Adrenal gland (tissue), 12 donors: Measurements from ENCODE around the gene IFNG. TPM values are rescaled to one million over a fixed set of nuclear protein-coding genes. Genes with fewer than 3 reads are reported as not detected.

Experiments used
- DNase-seq, 7 donors: peaks; one replicate each; pipeline ENCODE4 v3.0.0-alpha.2; 2019 to 2020
- H3K27ac ChIP-seq, 5 donors: fragments of 200-600 bp; sonication (generic) in 4 of 5; 1 replicate in 3 of 5; 2 replicates in 2 of 5; pipeline versions ENCODE4 v1.5.1 to v1.8.0; 2016 to 2020; ENCODE audit warnings: mild to moderate bottlenecking in 1 of 5
- H3K27me3 ChIP-seq: fragments of 200-600 bp; 2 replicates; pipeline ENCODE4 v1.8.0; 2021
- H3K36me3 ChIP-seq, 2 donors: fragments of 200-600 bp; replicated peaks in 1 of 2; 1 replicate in 1 of 2; 2 replicates in 1 of 2; pipeline versions ENCODE4 v1.5.1 to v1.8.0; 2018 to 2022
- H3K4me1 ChIP-seq, 2 donors: fragments of 200-600 bp; replicated peaks in 1 of 2; 1 replicate in 1 of 2; 2 replicates in 1 of 2; pipeline versions ENCODE4 v1.5.1 to v1.8.0; 2018 to 2021
- H3K4me3 ChIP-seq, 4 donors: fragments of 200-600 bp; sonication (generic) in 3 of 4; one replicate each; pipeline ENCODE4 v1.5.1; 2016 to 2018
- H3K9me3 ChIP-seq, 3 donors: fragments of 200-600 bp; sonication (generic) in 1 of 3; replicated peaks in 1 of 3; 1 replicate in 2 of 3; 2 replicates in 1 of 3; pipeline versions ENCODE4 v1.5.1 to v1.8.0; 2016 to 2021
- POLR2A ChIP-seq, 2 donors: fragments of 450-650 bp; IDR thresholded peaks; one replicate each; pipeline ENCODE4 v1.6.1; 2017; ENCODE audit warnings: antibody characterized with exemption in 2 of 2, mild to moderate bottlenecking in 2 of 2, moderate library complexity in 1 of 2
- WGBS, 4 donors: extraction: QIAGEN DNeasy Blood & Tissue Kit in 2 of 4; methylation state at CpG; one replicate each; pipeline versions ENCODE4 v1.1.5 to v1.1.7; 2013 to 2017; 5-methylcytosine and 5-hydroxymethylcytosine counted together
- intact Hi-C, 2 donors: fragments of 100-400 bp; cut with DNase I; formaldehyde crosslinking; loops; one replicate each; pipeline versions ENCODE4 v1.14.1 to v1.15.0; 2022 to 2023
- polyA plus RNA-seq, 3 donors: library from polyadenylated mRNA; stranded (reverse); fragments of 200-250 nt in 2 of 3; fragments of 350-450 nt in 1 of 3; fragmentation: Illumina TruSeq in 1 of 3; extraction: RNeasy Lipid Tissue Mini Kit (QIAGEN cat#74804) in 1 of 3; gene quantifications; one replicate each; pipeline ENCODE4 v1.2.3, GENCODE V29; 2013 to 2014
- total RNA-seq, 9 donors: library from RNA; depleted of rRNA in 4 of 9; stranded (reverse); fragments of >200 nt in 4 of 9; fragments of 120-200 nt in 1 of 9; fragmentation: NEBNext Ultra II Directional in 1 of 9; extraction: Animal tissue kit (Norgen Biotek cat#: 25700) in 1 of 9; gene quantifications; one replicate each; pipeline versions ENCODE4 v1.1.0 to v1.2.4, GENCODE V29; 2013 to 2023
- TF ChIP-seq, protein P1 (sequence below), 6 experiments: fragments of 450-650 bp in 4 of 6; fragments of 200-600 bp in 2 of 6; sonication (generic) in 1 of 6; IDR thresholded peaks; 1 replicate in 5 of 6; 2 replicates in 1 of 6; pipeline versions ENCODE4 v1.5.1 to v1.8.0; 2016 to 2021; ENCODE audit warnings: antibody characterized with exemption in 6 of 6, mild to moderate bottlenecking in 2 of 6, moderate library complexity in 1 of 6
- donor health status: healthy with polysubstance abuse.
- donor health status: Bipolar disorder and iron deficiency.
- donor health status: DM: yes; HTN: yes; CAD: no.
- donor health status: DM: no; HTN: no; CAD: no.
- donor health status: DM: no; HTN: no; CAD: no.
- donor health status: DM: yes; HTN: yes; CAD: no.

The IFNG gene
- total and polyA plus RNA-seq, 12 donors, result 0.29 to 0.47 (median 0.46) TPM; not detected in 9

DNA sequence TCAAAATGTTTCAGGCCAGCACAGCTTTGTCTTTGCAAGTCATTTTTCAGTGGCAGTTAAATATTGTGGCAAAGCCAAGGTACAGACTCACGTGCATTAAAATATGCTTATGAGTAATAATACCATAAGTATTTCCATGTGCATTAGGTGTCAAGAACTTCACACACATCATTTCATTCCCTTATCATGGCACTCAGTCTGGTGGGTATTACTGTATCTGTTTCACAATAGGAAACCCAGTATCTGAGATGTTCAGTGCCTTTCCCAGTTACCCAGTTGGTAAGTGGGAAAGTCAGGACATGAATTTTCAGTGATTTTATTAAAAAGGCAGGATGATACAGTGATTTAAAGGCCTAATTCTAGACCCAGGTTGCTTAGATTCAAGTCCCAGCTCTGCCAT, 52.9 kb downstream of the IFNG start:
- Histone ChIP-seq H3K4me3 (no peak overlapping the region), H3K27me3 (no peaks in the 10 kb centered on the region), H3K9me3 (no peaks in the 10 kb centered on the region), H3K4me1 (no peaks in the 10 kb centered on the region), H3K36me3 (no peaks in the 10 kb centered on the region), H3K27ac (no peak overlapping the region)
- intact Hi-C loops, result no loop called here
- no peak for DNase-seq
- WGBS, 4 donors, result 84 to 100% (median 84%) methylated on average over 1 of the region's 1 CpG
- no peak for TF ChIP-seq POLR2A (IDR thresholded peaks at IDR 0.05)
- TF ChIP-seq, protein P1, sequence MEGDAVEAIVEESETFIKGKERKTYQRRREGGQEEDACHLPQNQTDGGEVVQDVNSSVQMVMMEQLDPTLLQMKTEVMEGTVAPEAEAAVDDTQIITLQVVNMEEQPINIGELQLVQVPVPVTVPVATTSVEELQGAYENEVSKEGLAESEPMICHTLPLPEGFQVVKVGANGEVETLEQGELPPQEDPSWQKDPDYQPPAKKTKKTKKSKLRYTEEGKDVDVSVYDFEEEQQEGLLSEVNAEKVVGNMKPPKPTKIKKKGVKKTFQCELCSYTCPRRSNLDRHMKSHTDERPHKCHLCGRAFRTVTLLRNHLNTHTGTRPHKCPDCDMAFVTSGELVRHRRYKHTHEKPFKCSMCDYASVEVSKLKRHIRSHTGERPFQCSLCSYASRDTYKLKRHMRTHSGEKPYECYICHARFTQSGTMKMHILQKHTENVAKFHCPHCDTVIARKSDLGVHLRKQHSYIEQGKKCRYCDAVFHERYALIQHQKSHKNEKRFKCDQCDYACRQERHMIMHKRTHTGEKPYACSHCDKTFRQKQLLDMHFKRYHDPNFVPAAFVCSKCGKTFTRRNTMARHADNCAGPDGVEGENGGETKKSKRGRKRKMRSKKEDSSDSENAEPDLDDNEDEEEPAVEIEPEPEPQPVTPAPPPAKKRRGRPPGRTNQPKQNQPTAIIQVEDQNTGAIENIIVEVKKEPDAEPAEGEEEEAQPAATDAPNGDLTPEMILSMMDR (IDR thresholded peaks at IDR 0.05), result no peak

DNA sequence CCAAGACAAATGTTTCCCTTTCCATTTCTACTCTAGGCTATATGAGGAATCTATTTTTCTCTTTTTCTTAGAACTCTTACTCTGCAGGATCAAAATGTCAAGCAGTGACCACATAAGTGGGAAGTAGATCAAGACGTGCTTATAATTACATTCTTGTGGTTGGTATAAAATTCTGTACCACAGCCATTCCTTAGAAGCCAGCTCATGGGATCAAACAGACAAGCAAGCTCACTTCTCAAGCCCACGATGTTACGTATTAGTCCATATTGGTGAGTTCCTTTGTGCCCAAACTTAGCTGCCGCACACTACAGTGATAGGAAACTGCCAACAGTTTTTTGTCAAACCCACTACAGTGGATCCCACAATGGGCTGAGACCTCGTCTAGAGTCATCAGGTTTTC, 53.4 kb downstream of the IFNG start:
- Histone ChIP-seq H3K4me3 (no peak overlapping the region), H3K4me1 (no peaks in the 10 kb centered on the region), H3K36me3 (no peaks in the 10 kb centered on the region), H3K9me3 (no peaks in the 10 kb centered on the region), H3K27me3 (no peaks in the 10 kb centered on the region), H3K27ac (no peak overlapping the region)
- intact Hi-C loops, result no loop called here
- WGBS, 4 donors, result 65 to 82% (median 71%) methylated on average over 5 of the region's 5 CpGs
- TF ChIP-seq, protein P1 (IDR thresholded peaks at IDR 0.05), result no peak
- TF ChIP-seq POLR2A (IDR thresholded peaks at IDR 0.05), result no peak
- DNase-seq, result no peak

Other genes starting within 250 kb of the IFNG start
- gene IFNG-AS1, start 170.3 kb downstream of the IFNG start, total RNA-seq, result under 1 TPM in 1 of 9 donors, not detected in 8; 0.24 TPM
- not detected for gene IFNG-AS1, start 170.3 kb downstream of the IFNG start, polyA plus RNA-seq
- gene IL26, start 66.1 kb upstream of the IFNG start, total RNA-seq, result not detected
- not detected for gene IL26, start 66.1 kb upstream of the IFNG start, polyA plus RNA-seq
- not detected for gene IL22, start 93.9 kb upstream of the IFNG start, total RNA-seq
- gene IL22, start 93.9 kb upstream of the IFNG start, polyA plus RNA-seq, result not detected
- gene MDM1, start 172.6 kb upstream of the IFNG start, total RNA-seq, result 10 to 100 TPM in 5 of 9 donors, 1 to 10 TPM in 4; 6.5 to 19.4 (median 10.5) TPM
- gene MDM1, start 172.6 kb upstream of the IFNG start, polyA plus RNA-seq, result 10 to 100 TPM in 2 of 3 donors, 1 to 10 TPM in 1; 8.0 to 12.3 (median 10.4) TPM